SIG-M5 treated with dmso at 0.1 percent for 504 hours (cell line): ENCODE data around the gene CPPED1.

Source experiments
- DNase-seq: peaks from one replicate; lab custom pipeline; 2025; ENCODE audit not compliant: unreplicated experiment; lab: John Stamatoyannopoulos, UW

CPPED1 gene

DNA sequence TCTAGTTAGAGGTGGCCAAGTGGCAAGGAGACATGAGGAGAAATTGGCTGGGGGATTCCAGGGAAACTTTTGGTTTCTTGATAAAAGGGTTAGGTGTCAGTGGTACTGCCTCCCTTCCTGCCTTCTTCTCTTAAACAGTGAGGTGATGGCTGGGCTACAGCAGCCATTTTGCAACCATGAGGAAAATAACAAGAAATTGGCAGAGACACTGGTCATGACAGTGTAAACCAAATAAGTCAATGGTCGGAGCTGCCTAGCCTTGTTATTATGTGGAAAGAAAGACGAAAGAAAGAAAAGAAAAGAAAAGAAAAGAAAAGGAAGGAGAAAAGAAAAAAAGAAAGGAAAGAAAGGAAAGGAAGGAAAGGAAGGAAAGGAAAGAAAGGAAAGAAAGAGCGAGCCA lies 63.9 kb downstream of the CPPED1 start:
- DNase-seq: no peak

DNA sequence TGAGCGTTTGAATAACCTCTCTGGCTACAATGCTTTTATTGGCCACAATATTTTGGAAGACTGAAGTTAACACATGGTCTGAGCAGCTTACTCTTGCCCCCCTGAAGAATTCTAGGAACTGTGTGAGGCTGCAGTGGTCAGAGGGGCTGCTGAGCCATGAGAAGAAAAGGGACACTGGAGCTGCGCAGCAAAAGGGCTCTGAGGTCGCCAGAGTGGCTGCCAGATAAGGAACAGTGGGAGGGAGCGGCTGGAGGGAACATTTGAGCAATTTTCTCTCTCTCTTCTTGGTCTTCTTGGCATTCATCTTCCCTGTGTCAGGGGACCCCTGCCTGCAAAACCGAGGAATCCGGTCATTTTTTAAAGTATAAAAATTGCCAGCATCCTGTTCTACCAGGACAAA lies 66.1 kb downstream of the CPPED1 start:
- DNase-seq: no peak

DNA sequence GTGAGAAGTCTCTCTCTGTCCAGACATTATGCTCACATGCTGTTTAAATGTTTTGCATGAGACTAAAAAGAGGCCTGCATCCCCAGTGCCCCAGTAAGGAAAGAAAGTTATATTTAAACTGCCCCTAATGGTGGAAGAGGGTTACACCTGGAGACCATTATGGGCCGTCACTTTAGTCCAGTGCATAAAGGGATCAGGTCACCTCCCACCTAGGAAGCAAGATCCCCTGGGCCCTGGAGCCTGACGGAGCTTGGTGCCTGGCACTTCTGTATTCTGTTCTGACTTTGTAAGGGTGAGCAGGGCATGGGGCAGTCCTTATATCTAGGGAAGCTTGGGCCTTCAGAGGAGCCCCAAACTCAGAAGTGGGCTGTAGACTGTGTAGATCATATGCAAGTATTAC lies 67.9 kb downstream of the CPPED1 start:
- no peak for DNase-seq

DNA sequence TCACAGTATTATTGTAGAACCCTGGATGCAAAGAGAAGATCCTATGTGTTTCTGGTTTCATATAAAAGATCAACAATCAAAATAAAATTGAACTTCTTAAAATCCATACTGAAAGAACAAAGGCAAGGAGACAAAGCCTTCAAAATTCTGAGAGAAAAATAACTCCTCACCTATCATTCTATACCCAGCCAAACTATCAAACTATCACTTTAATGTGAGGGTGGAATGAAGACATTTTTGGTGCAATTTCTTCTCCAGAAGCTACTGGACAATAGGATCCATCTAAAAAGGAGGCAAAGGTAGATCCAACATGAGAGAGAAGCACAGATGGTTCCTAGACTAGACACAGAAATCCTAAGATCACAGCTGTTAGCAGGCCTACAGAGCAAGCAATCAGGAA lies 71.1 kb downstream of the CPPED1 start:
- DNase-seq: no peak

DNA sequence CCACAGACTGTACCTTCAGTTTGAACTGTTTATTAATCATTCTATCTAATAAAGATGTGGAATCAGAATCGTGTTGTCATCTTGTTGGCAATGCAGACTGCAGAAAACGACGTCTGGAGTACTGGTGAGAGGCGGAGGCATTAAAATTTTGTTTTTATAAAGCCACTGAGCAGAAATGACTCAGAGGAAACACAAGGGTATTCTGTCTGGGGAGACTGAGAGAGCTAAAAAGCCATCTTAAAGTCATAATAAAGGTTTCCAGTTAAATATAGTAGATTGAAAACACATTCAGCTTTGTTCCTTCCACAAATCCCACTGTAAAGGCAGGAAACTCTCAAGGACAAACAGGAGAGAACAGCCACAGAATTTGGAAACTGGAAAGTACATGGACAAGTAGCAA lies 74.2 kb downstream of the CPPED1 start:
- no peak for DNase-seq

DNA sequence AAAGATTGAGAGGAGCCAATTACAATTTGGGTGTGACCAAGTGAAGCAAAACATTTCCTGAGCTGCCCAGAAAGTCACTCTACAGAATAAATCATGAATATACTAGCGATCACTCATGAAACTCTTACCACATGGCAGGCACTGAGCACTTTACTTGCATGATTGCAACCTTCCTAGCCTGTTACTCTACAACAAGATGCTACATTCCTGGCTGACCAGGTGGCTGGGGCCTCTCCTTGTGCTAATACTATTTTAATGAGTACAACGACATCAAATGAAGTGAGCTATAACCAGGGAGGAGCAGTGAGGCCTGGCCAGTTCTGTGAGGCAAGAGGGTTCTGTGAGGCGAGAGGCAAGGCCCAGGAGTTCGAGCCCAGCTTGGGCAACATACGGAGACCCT lies 75.2 kb downstream of the CPPED1 start:
- no peak for DNase-seq

DNA sequence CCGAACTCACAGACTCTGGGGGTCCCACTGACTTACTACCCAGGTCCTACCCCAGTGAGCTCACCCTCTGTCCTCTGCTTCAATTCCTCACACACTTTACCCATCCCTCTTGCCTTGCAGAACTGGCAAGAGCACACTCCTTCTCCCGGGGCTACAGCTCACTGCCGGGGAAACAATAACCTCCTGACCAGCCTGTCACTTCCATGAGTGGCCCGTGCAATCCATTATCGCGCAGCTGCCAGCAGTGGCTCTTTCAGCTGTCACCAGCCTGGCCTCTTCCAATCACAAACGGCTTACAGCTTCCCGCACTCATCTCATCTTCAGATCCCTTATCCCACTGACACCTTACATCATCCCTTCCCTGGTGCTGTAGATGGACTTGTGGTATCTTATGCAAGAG lies 79.5 kb downstream of the CPPED1 start:
- DNase-seq: no peak

DNA sequence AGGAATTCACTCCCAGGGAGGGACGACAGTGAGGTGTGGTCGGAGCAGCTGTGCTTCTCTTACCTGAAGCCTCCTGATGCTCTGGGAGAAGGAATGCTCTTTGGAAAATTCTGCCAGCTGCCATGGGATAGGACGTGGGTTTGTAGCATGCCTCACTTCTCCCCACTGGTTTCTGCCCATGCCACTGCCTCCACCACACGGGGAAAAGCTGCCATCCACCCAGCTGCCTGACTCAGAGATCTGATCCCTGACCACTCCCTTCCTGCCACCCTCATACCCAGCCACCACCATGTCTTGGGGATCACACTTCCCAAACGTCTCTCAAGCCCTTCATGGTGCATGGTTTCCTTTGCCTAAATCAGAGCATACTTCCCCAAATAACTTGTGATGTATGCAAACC lies 80.0 kb downstream of the CPPED1 start:
- no peak for DNase-seq

DNA sequence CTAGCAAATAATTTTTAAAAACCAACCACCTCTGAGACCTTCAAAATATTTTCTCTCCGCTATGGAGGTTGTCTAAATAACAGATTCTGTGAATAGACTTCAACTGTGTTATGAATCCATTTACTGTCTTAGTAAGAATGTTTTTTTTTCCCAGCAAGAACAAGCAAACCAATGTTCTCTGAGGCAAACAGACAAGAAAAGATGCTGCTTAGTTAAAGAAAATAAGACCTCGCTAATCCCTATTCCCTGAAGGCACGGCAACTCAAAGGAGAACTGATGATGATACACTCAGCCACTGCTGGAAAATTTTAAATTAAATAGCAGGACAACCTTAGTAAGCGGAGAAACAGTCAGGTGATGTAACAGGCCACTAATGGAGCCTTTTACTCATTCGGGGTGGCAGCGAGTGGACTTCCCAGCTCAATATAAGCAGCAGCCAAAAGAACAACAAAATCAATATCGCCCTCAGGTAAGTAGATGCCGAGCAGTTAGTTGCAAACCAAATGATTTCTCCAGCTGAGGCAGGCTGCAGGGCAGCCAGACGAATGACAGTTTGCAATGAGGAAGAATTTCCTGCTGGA lies 81.8 kb downstream of the CPPED1 start:
- no peak for DNase-seq

DNA sequence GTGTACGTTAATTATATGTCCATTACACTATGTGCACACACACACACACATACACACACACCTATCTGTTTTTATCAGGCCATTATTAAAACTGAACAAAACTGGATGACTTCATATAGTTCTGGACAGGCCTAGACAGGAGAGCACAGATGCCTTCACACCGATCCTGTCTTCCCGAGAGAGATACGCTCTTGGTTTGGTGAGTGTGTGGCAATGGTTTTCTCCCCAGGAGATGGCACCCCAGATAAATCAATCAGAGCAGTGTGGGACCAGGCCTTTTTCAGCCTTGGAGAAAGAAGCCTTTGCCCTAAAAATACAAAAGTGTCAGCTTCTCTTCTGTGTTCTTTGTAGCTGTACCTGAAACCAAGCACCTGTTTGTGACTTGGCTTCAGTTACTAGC lies 83.7 kb downstream of the CPPED1 start:
- no peak for DNase-seq

DNA sequence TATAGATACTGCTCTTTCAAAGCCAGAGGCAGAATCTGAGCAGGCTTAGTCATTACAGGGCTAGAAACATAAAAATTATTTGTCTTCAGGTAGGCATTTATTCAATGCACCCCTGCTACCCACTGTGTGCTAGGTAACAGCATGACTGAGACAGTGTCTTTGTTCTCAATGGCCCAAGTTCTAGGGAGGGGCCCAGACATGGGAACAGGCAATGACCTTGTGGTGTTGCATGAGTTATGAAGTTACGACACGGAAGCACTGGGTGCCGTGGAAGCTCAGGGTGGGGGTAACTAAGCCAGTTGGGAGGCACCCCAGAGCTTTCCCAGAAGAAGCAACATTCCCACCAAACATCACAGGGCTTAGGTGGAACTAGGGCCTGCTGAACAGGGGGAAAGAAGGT lies 87.0 kb downstream of the CPPED1 start:
- no peak for DNase-seq

DNA sequence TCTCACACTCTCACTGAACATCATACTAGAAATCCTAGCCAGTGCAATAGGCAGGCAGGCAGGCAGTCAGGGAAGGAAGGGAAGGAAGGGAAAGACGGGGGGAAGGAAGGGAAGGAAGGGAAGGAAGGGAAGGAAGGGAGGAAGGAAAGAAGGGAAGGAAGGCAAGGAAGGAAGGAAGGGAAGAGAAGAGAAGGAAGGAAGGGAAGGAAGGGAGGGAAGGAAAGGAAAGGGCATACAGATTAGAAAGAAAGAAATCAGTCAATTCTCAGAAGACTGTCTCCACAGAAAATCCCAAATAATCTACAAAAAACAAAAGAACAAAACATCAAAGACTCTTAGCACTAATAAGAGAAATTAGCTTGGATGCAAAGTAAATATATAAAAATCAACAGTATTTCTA lies 93.9 kb downstream of the CPPED1 start:
- DNase-seq: no peak

DNA sequence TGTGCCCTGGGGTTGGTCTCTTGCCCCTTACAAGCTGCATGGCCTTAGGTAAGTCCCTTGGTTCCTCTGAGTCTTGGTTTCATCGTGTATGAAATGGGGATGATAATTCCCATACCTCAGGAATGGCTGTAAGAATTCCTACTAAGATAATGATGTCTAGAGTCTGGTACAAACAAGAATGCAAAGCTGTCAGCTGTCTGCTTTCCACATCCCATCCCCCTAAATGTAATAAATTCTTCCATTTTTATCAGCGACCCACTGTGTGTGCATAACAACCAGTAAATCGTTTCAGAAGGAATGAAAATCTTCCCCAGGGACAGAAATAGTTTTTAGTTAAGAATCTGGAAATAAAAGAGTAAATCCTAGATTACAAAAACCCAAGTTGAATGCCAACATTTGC lies 95.4 kb downstream of the CPPED1 start:
- no peak for DNase-seq

DNA sequence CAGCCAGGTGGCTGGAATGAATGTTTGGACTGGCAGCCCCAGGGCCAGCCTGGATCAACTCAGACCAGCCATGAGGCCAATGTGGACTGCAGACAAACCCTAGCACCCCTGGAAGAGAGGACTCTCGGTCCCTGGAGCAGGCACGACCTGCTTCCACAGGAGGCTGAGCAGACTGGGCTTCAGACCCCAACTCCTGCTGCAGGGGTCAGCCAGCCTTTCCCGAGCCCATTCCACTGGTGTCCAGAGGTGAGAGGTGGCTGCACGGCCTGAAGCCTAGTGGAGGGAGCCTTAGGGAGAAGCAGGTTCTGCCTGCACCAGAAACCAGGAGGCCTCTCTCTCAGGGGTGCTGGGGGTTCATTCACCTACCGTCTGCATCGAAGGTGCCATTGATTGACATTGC lies 97.1 kb downstream of the CPPED1 start:
- DNase-seq: no peak

DNA sequence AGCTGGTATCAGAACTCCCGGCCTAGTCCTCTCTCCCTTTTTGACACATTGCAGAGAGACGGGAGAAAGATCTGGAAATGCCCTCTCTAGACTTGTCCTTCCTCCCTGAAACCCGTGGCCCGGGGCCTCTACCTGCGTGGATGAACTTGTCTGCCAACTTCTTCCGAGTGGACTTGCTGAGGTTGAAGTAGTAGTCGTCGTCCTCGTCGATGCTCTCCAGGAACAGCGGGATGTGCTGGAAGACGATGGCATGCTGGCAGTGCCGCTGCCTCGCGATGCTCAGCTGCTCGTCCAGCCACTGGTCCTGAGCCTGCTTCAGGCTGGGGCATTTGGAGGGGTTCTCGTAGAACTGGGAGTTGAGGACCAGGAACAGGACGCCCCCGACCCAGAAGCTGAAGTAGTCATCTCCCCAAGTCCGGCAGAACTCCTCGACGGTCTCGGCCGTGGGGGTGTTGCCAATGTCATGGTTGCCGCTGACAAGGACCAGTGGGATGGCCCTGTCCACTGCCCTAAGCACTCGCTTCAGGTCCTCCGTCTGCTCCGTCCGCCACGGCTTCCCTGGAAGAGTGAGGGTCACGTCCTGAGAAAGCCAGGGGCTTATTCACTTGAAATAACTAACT lies 99.1 kb downstream of the CPPED1 start:
- no peak for DNase-seq

DNA sequence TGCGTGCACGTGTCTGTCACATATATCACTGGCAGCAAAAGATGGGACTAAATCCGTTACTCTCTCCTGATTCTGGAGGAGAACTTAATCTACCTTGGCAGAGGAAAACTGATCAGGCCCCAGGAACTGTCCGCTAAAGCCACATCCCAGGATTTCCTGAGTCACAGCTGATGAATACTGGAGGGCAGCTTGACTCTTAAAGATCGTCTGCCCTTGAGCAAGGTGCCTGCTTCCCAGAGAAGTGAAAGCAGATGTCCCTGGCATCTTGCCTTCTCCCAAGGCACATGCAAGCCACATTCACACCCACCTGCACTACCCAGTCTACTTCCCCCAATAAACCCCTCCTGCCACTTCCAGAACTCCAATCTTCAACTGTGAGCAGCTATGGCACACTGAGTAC lies 99.8 kb downstream of the CPPED1 start:
- DNase-seq: no peak

DNA sequence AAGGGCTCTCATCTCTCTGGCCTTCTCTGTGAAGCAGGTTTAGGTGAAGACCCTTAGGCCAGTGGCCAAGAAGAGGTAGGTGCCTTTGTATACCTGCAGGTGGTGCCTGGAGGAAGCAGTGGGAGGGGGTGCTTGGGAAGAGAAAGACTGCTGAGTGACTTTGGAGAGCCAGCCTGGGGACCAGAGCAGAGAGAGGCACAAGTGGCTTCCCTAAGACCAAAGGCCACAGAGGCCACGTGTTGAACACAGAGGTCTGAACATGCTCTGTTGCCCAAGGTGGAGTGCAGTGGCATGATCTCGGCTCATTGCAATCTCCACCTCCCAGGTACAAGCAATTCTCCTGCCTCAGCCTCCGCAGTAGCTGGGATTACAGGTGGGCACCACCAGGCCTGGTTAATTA lies 103.5 kb downstream of the CPPED1 start:
- DNase-seq: no peak

DNA sequence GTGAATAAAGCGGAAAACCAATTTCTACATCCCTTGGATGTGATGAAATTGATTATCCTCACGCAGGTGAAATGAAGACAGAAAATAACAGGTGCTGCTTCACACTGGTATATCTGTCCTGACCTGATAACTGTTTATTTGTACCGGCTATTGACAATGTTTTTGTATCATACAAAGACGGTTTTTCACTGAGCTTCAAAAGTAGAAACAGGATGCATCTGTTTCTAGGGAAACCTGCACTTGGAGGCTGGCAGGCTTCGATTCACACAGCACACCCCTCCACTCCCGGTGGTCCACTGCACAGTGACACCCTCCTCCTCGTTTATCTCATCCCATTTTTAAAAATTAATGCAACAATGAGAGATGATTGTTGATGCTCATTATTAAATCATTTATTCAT lies 104.5 kb downstream of the CPPED1 start:
- no peak for DNase-seq

DNA sequence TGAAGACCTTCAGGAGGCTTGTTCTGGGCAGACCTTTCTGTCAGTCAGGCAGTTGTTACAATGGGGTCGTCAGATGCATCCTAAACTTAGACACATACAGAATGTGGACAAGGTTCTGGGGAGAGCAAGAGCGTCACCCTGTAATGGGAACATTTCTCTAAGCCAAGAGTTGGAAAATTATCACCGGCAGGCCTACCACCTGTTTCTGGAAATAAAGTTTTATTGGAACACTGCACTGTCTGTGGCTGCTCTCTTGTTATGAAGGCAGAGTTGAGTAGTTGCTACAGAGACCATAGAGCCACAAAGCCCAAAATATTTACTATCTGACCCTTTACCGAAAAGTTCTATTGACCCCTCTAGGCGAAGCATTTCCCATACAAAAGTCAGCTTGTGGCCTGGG lies 106.2 kb downstream of the CPPED1 start:
- no peak for DNase-seq

DNA sequence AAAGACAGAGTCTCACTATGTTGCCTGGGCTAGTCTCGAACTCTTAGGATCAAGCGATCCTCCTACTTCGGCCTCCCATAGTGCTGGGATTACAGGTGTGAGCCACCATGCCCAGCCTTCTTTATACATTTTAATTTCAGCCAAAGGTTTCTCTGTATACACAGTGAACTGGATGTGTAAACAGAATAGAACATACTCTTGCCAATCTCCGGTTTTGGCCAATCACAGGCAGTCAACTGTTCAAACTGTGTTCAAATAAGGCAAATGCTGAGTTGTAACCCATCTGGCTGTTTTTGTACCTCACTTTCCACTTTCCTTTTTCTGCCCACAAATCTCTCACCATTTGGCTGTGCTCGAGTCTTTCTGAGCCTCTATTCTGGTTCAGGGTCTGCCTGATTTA lies 108.2 kb downstream of the CPPED1 start:
- no peak for DNase-seq

DNA sequence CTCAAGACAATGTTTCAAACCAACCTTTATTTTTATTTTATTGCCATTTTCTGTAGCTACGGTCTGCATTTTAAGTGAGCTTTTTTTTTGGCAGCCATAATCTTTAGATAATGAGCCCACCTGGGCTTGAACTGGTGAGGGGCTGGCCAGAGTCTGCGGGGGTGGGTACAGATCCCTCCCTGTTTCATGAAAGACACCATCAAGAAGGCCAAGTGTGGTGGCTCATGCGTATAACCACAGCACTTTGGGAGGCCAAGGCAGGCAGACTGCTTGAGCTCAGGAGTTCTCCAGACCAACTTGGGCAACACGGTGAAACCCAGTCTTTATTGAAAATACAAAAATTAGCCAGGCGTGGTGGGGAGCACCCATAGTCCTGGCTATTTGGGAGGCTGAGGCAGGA lies 113.7 kb downstream of the CPPED1 start:
- no peak for DNase-seq

DNA sequence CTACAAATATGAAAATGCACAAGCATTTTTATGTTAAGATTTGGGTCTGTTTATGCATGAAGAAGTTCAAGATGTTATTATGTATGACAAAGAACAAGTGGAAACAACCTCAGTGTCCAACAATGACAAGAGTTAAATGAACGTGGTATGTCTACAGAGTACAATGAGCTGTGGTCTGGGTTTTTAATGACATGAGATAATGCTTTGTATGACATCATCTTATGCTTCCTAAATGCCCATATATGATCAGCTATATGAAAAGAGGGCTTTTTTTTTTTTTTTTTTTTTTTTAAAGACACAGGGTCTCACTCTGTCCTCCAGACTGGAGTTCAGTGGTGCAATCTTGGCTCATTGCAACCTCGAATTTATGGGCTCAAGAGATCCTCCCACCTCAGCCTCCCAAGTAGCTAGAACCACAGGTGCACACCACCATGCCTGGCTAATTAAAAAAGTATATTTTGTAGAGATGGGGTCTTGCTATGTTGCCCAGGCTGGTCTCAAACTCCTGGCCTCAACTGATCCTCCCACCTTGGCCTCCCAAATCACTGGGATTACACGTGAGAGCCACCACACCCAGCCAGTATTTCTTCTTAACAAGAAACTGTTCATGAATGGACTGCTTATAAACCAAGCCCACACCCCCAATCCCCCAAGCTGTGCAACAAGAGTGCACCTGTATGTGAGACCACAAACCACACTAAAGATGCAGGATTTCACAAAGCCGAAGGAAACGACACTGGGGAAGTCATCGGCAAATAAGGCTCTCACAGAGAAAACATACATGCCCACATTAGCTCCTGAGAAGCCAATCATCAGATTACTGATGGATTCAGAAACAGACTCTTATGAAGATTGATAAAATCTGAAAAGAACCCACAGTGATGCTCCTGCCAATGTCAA lies 114.5 kb downstream of the CPPED1 start:
- DNase-seq: no peak
